HepG2 (cell line): ENCODE data around the gene C21orf58. TPM values are rescaled to one million over a fixed set of nuclear protein-coding genes. Genes with fewer than 3 reads are reported as not detected.

ENCODE experiments used
- ATAC-seq: fragments of 200-7000 bp; cut with Tn5 transposase; 3 replicates; pipeline ENCODE4 v1.9.1; 2020; ENCODE audit warnings: mild to moderate bottlenecking, moderate library complexity
- BruUV-seq: library from RNA; stranded (reverse); fragments of 400-500 nt; replicated peaks from 2 replicates; lab custom pipeline; 2021; lab: Mats Ljungman, UMichigan
- CTCF ChIA-PET: fragments of 300-600 bp; formaldehyde crosslinking; extraction: SDS; loops from one replicate; lab custom pipeline; 2021; ENCODE audit warnings: low total read pairs, inconsistent platforms, low intra/inter-chr PET ratio; lab: Yijun Ruan, JAX
- POLR2A ChIA-PET: fragments of 350-600 bp; sonication (Branson Sonifier 250); formaldehyde crosslinking; loops from one replicate; lab custom pipeline; 2020; ENCODE audit warnings: antibody characterized with exemption, inconsistent platforms; lab: Yijun Ruan, JAX
- DNase-seq: peaks from one replicate; pipeline ENCODE4 v3.0.0-alpha.2; 2015; ENCODE audit warnings: low spot score
- FAIRE-seq: peaks from 3 replicates; lab custom pipeline; 2011; peaks lifted over from hg19 to GRCh38; lab: Jason Lieb, UNC
- H2AFZ ChIP-seq: one replicate; pipeline ENCODE4 v1.6.1; 2011; ENCODE audit warnings: low read length, inconsistent platforms
- H3K27ac ChIP-seq: fragments of 300-600 bp; 3 replicates; pipeline ENCODE4 v1.8.0; 2011; ENCODE audit warnings: mixed run types, mild to moderate bottlenecking, mixed read lengths, low read length, inconsistent platforms; ENCODE audit not compliant: insufficient read depth; ENCODE audit errors: extremely low read length
- H3K27me3 ChIP-seq, 2 experiments: fragments of 200-600 bp in 1 of 2; 2 replicates in 1 of 2; 3 replicates in 1 of 2; pipeline versions ENCODE4 v1.6.0 to v1.8.0; 2011; ENCODE audit warnings: low read length in 2 of 2, mild to moderate bottlenecking in 2 of 2, moderate library complexity in 2 of 2, inconsistent platforms in 1 of 2; ENCODE audit not compliant: insufficient read depth in 2 of 2, control insufficient read depth in 1 of 2
- H3K36me3 ChIP-seq, 2 experiments: fragments of 200-600 bp in 1 of 2; replicated peaks in 1 of 2; 2 replicates in 1 of 2; 3 replicates in 1 of 2; pipeline versions ENCODE4 v1.5.1 to v1.8.0; 2011; ENCODE audit warnings: low read length in 2 of 2, inconsistent platforms in 1 of 2; ENCODE audit not compliant: insufficient read depth in 2 of 2, control insufficient read depth in 1 of 2
- H3K4me1 ChIP-seq: 2 replicates; pipeline ENCODE4 v1.5.1; 2012; ENCODE audit warnings: low read length, inconsistent platforms; ENCODE audit not compliant: insufficient read depth
- H3K4me2 ChIP-seq: 2 replicates; pipeline ENCODE4 v1.6.0; 2011; ENCODE audit warnings: low read depth, low read length, inconsistent platforms
- H3K4me3 ChIP-seq, 3 experiments: fragments of 200-600 bp in 1 of 3; sonication (generic), shearing (Covaris generic) in 1 of 3; replicated peaks in 1 of 3; 2 replicates each; pipeline ENCODE4 v1.5.1; 2011 to 2016; ENCODE audit warnings: low read length in 3 of 3, inconsistent platforms in 2 of 3, low read depth in 2 of 3, mild to moderate bottlenecking in 2 of 3, control low read depth in 1 of 3, mixed read lengths in 1 of 3; ENCODE audit not compliant: insufficient read depth in 1 of 3
- H3K79me2 ChIP-seq: one replicate; pipeline ENCODE4 v1.6.1; 2011; ENCODE audit warnings: low read length, inconsistent platforms; ENCODE audit not compliant: insufficient read depth
- H3K9ac ChIP-seq: 2 replicates; pipeline ENCODE4 v1.6.0; 2011; ENCODE audit warnings: mild to moderate bottlenecking, low read depth, low read length, inconsistent platforms; ENCODE audit not compliant: insufficient read depth
- H3K9me3 ChIP-seq: 2 replicates; pipeline ENCODE4 v1.5.1; 2012; ENCODE audit warnings: mild to moderate bottlenecking, low read length
- H4K20me1 ChIP-seq: 2 replicates; pipeline ENCODE4 v1.6.0; 2011; ENCODE audit warnings: inconsistent platforms, mild to moderate bottlenecking, low read length, moderate library complexity; ENCODE audit not compliant: insufficient read depth
- FOXO1 ChIP-seq: sonication (generic); formaldehyde crosslinking; IDR thresholded peaks from 2 replicates; pipeline ENCODE4 v1.4.0; 2020; ENCODE audit warnings: missing genetic modification reagents
- NFE2L2 ChIP-seq: fragments of 150-350 bp; IDR thresholded peaks from 2 replicates; pipeline ENCODE4 v1.6.1; 2014; ENCODE audit warnings: low read length
- NR2F1 ChIP-seq, 2 experiments: fragments of 450-650 bp in 1 of 2; formaldehyde crosslinking in 1 of 2; IDR thresholded peaks; 2 replicates each; pipeline versions ENCODE4 v1.5.0 to v1.6.1; 2016 to 2020; ENCODE audit warnings: mild to moderate bottlenecking in 1 of 2, missing compliant biosample characterization in 1 of 2, missing genetic modification reagents in 1 of 2, moderate library complexity in 1 of 2
- NR3C1 ChIP-seq: sonication (generic); formaldehyde crosslinking; IDR thresholded peaks from 2 replicates; pipeline ENCODE4 v1.4.0; 2020; ENCODE audit warnings: missing genetic modification reagents
- NRL ChIP-seq: sonication (generic); formaldehyde crosslinking; IDR thresholded peaks from 2 replicates; pipeline ENCODE4 v1.5.0; 2020; ENCODE audit warnings: missing genetic modification reagents, mild to moderate bottlenecking, moderate library complexity, borderline replicate concordance
- SIX1 ChIP-seq: sonication (generic); formaldehyde crosslinking; IDR thresholded peaks from 2 replicates; pipeline ENCODE4 v1.4.0; 2020; ENCODE audit warnings: missing genetic modification reagents, borderline replicate concordance
- SKI ChIP-seq: fragments of 450-650 bp; IDR thresholded peaks from one replicate; pipeline ENCODE4 v1.6.1; 2018; ENCODE audit warnings: mild to moderate bottlenecking; ENCODE audit not compliant: partially characterized antibody
- TARDBP ChIP-seq: sonication (generic); formaldehyde crosslinking; IDR thresholded peaks from 2 replicates; pipeline ENCODE4 v1.8.0; 2022; ENCODE audit warnings: mild to moderate bottlenecking, missing genetic modification reagents
- ZBTB21 ChIP-seq: sonication (generic); formaldehyde crosslinking; IDR thresholded peaks from 2 replicates; pipeline ENCODE4 v1.4.0; 2020; ENCODE audit warnings: missing genetic modification reagents
- ZBTB3 ChIP-seq: sonication (generic); formaldehyde crosslinking; IDR thresholded peaks from 2 replicates; pipeline ENCODE4 v1.4.0; 2020; ENCODE audit warnings: low read depth, mild to moderate bottlenecking, moderate library complexity, missing genetic modification reagents, borderline replicate concordance
- ZMAT5 ChIP-seq: sonication (generic); formaldehyde crosslinking; IDR thresholded peaks from 2 replicates; pipeline ENCODE4 v1.5.0; 2020; ENCODE audit warnings: mild to moderate bottlenecking, low read depth, missing genetic modification reagents, borderline replicate concordance
- ZNF17 ChIP-seq: sonication (generic); formaldehyde crosslinking; IDR thresholded peaks from 2 replicates; pipeline ENCODE4 v1.5.0; 2020; ENCODE audit warnings: mild to moderate bottlenecking, missing genetic modification reagents
- ZNF598 ChIP-seq: sonication (generic); formaldehyde crosslinking; IDR thresholded peaks from 2 replicates; pipeline ENCODE4 v1.5.1; 2020; ENCODE audit warnings: mild to moderate bottlenecking, missing genetic modification reagents, borderline replicate concordance
- ZNF615 ChIP-seq: sonication (generic); formaldehyde crosslinking; IDR thresholded peaks from 2 replicates; pipeline ENCODE4 v1.5.0; 2020; ENCODE audit warnings: mild to moderate bottlenecking, missing genetic modification reagents, borderline replicate concordance
- WGBS: methylation state at CpG from one replicate; pipeline ENCODE4 v1.1.6; 2017; ENCODE audit warnings: low lambda C conversion rate; 5-methylcytosine and 5-hydroxymethylcytosine counted together
- in situ Hi-C: cut with HindIII; loops from 2 replicates; pipeline ENCODE4 v1.10.0; 2017; ENCODE audit warnings: low pct_unique_long_range_greater_than_20kb; ENCODE audit not compliant: extremely low pct_ligation_motif_present
- intact Hi-C: fragments of 100-400 bp; cut with micrococcal nuclease; formaldehyde crosslinking; loops from one replicate; pipeline ENCODE4 v1.10.0; 2022; ENCODE audit not compliant: unreplicated experiment
- polyA plus RNA-seq, 8 experiments: library from polyadenylated mRNA; depleted of rRNA in 3 of 8; stranded (reverse) in 7 of 8; unstranded in 1 of 8; fragments of >200 nt; fragmentation: Illumina TruSeq in 4 of 8; extraction: Trizol in 4 of 8; gene quantifications; 2 replicates each; pipeline versions ENCODE4 v1.2.1 to v1.2.3, GENCODE V29; 2011 to 2016; ENCODE audit warnings: low read depth in 4 of 8, missing spikeins in 1 of 8, mixed read lengths in 1 of 8; ENCODE audit not compliant: insufficient read depth in 1 of 8
- total RNA-seq, 5 experiments: library from RNA; depleted of rRNA; stranded (reverse); fragments of >200 nt; fragmentation: Illumina TruSeq; extraction: Trizol; gene quantifications; 2 replicates each; pipeline ENCODE4 v1.2.3, GENCODE V29; 2016; ENCODE audit warnings: low read depth in 1 of 5
- TF ChIP-seq, protein P1 (sequence below): sonication (generic); formaldehyde crosslinking; IDR thresholded peaks from 2 replicates; pipeline ENCODE4 v1.8.0; 2022; ENCODE audit warnings: missing genetic modification reagents, mild to moderate bottlenecking, moderate library complexity, borderline replicate concordance
- TF ChIP-seq, protein P2 (sequence below): sonication (generic); formaldehyde crosslinking; IDR thresholded peaks from 2 replicates; pipeline ENCODE4 v1.5.0; 2020; ENCODE audit warnings: mild to moderate bottlenecking, missing genetic modification reagents, moderate library complexity
- TF ChIP-seq, protein P3 (sequence below): sonication (generic); formaldehyde crosslinking; IDR thresholded peaks from 2 replicates; pipeline ENCODE4 v1.5.0; 2020; ENCODE audit warnings: missing genetic modification reagents, mild to moderate bottlenecking, borderline replicate concordance

C21orf58 gene
- total and polyA plus RNA-seq, 2 of the 13 experiments (the other 11 are each of a cell fraction or from before 2014, with no cell fraction given), result 3.5 to 6.8 TPM

DNA sequence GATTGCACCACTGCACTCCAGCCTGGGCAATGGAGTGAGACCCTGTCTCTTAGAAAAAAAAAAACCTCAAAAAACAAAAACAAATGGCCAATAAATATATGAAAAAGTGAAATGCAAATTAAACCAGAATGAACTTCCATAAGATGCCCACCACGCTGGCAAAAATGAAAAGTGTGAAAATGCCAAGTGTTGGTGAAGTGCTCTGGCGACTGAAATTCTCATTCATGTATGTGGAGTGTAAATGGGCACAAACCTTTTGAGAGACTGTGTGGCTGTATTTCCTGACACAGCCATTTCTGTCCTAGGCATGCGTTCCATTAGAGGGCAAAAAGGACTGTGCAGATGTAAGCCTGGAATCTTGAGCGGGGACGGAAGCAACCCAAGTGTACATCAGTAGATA is 19.2 kb downstream of the C21orf58 start:
- no peaks in the 10 kb centered on the region for H3K27me3 ChIP-seq
- H3K36me3 ChIP-seq, result peaks cover 0 to 21% of the 10 kb centered on the region in 2 experiments; a peak in 2 of 5 replicates
- BruUV-seq, result no TSS peak
- ATAC-seq, result no peak
- H3K27ac ChIP-seq, result no peak overlapping the region
- H4K20me1 ChIP-seq, result no peaks in the 10 kb centered on the region
- no peaks in the 10 kb centered on the region for H3K9me3 ChIP-seq
- H3K4me1 ChIP-seq, result no peaks in the 10 kb centered on the region
- DNase-seq, result no peak
- POLR2A ChIA-PET, result no interaction called here
- intact Hi-C loops, result no loop called here
- H3K4me2 ChIP-seq, result no peak overlapping the region
- no peak overlapping the region for H2AFZ ChIP-seq
- no peak overlapping the region for H3K4me3 ChIP-seq
- FAIRE-seq, result no peak
- no peaks in the 10 kb centered on the region for H3K79me2 ChIP-seq
- in situ Hi-C loops, result no loop called here
- WGBS, result over 99% methylated on average over 5 of the region's 5 CpGs
- CTCF ChIA-PET, result no interaction called here
- no peak overlapping the region for H3K9ac ChIP-seq
- TF ChIP-seq TARDBP (CRISPR knock-in tag) (no peak), ZNF615 (CRISPR knock-in tag) (no peak), NR2F1 (CRISPR knock-in tag; IDR thresholded peaks at IDR 0.05) (no peak), FOXO1 (CRISPR knock-in tag) (no peak), ZBTB3 (CRISPR knock-in tag) (no peak), ZNF598 (CRISPR knock-in tag) (no peak), SKI (no peak), ZMAT5 (no peak), NFE2L2 (no peak), SIX1 (no peak), ZBTB21 (CRISPR knock-in tag) (no peak), NRL (CRISPR knock-in tag) (no peak), NR3C1 (no peak), ZNF17 (no peak)
- TF ChIP-seq, protein P1, sequence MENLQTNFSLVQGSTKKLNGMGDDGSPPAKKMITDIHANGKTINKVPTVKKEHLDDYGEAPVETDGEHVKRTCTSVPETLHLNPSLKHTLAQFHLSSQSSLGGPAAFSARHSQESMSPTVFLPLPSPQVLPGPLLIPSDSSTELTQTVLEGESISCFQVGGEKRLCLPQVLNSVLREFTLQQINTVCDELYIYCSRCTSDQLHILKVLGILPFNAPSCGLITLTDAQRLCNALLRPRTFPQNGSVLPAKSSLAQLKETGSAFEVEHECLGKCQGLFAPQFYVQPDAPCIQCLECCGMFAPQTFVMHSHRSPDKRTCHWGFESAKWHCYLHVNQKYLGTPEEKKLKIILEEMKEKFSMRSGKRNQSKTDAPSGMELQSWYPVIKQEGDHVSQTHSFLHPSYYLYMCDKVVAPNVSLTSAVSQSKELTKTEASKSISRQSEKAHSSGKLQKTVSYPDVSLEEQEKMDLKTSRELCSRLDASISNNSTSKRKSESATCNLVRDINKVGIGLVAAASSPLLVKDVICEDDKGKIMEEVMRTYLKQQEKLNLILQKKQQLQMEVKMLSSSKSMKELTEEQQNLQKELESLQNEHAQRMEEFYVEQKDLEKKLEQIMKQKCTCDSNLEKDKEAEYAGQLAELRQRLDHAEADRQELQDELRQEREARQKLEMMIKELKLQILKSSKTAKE (CRISPR knock-in tag), result no peak
- TF ChIP-seq, protein P2, sequence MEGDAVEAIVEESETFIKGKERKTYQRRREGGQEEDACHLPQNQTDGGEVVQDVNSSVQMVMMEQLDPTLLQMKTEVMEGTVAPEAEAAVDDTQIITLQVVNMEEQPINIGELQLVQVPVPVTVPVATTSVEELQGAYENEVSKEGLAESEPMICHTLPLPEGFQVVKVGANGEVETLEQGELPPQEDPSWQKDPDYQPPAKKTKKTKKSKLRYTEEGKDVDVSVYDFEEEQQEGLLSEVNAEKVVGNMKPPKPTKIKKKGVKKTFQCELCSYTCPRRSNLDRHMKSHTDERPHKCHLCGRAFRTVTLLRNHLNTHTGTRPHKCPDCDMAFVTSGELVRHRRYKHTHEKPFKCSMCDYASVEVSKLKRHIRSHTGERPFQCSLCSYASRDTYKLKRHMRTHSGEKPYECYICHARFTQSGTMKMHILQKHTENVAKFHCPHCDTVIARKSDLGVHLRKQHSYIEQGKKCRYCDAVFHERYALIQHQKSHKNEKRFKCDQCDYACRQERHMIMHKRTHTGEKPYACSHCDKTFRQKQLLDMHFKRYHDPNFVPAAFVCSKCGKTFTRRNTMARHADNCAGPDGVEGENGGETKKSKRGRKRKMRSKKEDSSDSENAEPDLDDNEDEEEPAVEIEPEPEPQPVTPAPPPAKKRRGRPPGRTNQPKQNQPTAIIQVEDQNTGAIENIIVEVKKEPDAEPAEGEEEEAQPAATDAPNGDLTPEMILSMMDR, result no peak
- TF ChIP-seq, protein P3, sequence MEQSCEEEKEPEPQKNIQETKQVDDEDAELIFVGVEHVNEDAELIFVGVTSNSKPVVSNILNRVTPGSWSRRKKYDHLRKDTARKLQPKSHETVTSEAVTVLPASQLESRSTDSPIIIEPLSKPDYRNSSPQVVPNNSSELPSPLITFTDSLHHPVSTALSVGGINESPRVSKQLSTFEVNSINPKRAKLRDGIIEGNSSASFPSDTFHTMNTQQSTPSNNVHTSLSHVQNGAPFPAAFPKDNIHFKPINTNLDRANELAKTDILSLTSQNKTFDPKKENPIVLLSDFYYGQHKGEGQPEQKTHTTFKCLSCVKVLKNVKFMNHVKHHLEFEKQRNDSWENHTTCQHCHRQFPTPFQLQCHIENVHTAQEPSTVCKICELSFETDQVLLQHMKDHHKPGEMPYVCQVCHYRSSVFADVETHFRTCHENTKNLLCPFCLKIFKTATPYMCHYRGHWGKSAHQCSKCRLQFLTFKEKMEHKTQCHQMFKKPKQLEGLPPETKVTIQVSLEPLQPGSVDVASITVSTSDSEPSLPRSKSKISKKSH (CRISPR knock-in tag), result no peak
